Measurements from ENCODE around the gene STKLD1. TPM values are rescaled to one million over a fixed set of nuclear protein-coding genes. Genes with fewer than 3 reads are reported as not detected.

STKLD1 gene
- total and polyA plus RNA-seq, 2 donors, result 0.32 to 1.1 TPM

DNA sequence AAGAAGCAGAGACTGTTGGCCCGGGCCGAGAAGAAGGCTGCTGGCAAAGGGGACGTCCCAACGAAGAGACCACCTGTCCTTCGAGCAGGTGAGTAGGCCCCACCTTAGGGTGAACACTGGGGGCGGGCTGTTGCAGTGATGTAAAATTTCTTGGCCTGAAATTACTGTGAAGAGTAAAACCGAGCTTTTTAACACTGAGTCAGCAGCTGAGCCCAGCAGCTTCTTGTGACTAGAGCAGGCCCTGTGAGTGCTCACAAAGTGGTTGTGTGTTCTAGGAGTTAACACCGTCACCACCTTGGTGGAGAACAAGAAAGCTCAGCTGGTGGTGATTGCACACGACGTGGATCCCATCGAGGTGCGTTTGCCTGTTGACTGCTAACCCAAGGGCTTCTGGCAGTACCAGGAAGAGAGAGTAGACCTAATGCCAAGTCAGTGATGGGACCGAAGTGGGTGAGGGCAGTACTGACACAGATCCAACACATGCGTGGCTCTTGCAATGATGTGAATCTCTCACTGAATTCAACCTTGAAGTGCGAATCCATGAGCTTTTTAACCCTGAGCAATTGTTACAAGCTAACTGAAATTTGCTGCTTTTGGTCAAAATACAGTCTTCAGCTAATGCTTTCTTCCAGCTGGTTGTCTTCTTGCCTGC, 26.1 kb upstream of the STKLD1 start:
- DNase-seq (ENCODE audit: extremely low spot score), result no peak
- WGBS, result 83% methylated on average over 15 of the region's 15 CpGs
- H3K4me3 ChIP-seq (ENCODE audit: low read depth, low read length), result no peak overlapping the region
- H3K27ac ChIP-seq (ENCODE audit: low read depth), result no peak overlapping the region
- peaks cover 8% of the 10 kb centered on the region for H3K36me3 ChIP-seq (ENCODE audit: insufficient read depth)
- no peaks in the 10 kb centered on the region for H3K4me1 ChIP-seq (ENCODE audit: insufficient read depth)

DNA sequence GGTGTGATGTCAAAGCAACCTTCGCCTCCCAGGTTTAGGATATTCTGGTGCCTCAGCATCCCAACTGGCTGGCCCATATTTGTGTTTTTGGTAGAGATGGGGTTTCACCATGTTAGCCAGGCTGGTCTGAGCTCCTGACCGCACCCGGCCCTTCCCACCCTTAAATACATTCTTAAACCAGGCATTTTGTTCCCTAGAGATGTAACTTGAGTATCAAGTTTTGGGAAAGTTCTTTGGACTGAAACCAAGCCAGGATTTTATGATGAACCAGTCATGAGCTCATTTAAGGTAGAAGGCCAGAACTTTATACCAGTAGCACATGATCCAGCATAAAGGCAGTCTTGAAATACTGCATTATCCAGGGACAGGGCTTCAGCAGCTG, 24.6 kb upstream of the STKLD1 start:
- WGBS, result 93% methylated on average over 3 of the region's 3 CpGs
- Histone ChIP-seq H3K4me3 (ENCODE audit: low read depth, low read length) (no peak overlapping the region), H3K4me1 (ENCODE audit: insufficient read depth) (no peaks in the 10 kb centered on the region), H3K36me3 (ENCODE audit: insufficient read depth) (peaks cover 8% of the 10 kb centered on the region), H3K27ac (ENCODE audit: low read depth) (no peak overlapping the region)
- DNase-seq (ENCODE audit: extremely low spot score), result no peak

- H3K27ac ChIP-seq (ENCODE audit: low read depth), result no peak overlapping the region
- no peaks in the 10 kb centered on the region for H3K4me1 ChIP-seq (ENCODE audit: insufficient read depth)
- peaks cover 8% of the 10 kb centered on the region for H3K36me3 ChIP-seq (ENCODE audit: insufficient read depth)
- DNase-seq (ENCODE audit: extremely low spot score), result no peak
- 76% methylated on average over 14 of the region's 14 CpGs for WGBS
- no peak overlapping the region for H3K4me3 ChIP-seq (ENCODE audit: low read depth, low read length)
Measured at GRCh38 chr9:133351908-133352634, 24.1 kb upstream of the STKLD1 start.

DNA sequence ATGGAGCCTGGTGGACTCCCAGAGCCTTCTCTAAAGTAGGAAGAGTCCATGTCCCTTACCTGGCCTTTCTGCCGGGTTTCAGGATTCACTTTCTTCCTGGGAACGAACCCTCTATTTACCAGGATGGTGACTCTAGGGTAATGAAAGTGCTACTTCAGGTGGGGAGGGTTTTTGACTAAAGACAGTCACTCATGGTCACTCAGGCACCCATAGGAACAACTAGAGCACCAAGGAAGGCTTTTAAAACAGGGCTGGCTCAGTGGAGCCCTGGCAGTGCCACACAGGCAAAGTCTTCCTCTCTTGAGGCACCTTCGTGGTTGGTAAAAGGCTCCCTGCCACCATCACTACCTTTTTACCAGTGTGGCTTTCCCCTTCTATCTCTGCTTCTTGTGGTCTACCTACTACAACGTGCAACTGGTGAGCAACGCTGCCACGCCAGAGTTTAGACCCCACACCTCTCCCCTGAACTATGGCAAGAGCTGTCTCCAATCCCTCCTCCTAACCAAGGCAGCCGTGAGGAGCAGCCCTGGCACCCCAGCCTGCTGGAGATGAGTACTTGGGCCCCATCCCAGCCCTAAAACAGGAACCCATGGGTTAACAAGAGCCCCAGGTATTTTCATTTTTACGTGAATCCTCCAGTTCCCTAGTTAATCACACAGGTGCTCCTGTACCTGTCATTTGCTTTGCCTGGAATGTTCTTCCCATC, 23.4 kb upstream of the STKLD1 start:
- Histone ChIP-seq H3K4me3 (ENCODE audit: low read depth, low read length) (no peak overlapping the region), H3K36me3 (ENCODE audit: insufficient read depth) (peaks cover 8% of the 10 kb centered on the region), H3K27ac (ENCODE audit: low read depth) (no peak overlapping the region), H3K4me1 (ENCODE audit: insufficient read depth) (no peaks in the 10 kb centered on the region)
- 73% methylated on average over 8 of the region's 8 CpGs for WGBS
- DNase-seq (ENCODE audit: extremely low spot score), result no peak

DNA sequence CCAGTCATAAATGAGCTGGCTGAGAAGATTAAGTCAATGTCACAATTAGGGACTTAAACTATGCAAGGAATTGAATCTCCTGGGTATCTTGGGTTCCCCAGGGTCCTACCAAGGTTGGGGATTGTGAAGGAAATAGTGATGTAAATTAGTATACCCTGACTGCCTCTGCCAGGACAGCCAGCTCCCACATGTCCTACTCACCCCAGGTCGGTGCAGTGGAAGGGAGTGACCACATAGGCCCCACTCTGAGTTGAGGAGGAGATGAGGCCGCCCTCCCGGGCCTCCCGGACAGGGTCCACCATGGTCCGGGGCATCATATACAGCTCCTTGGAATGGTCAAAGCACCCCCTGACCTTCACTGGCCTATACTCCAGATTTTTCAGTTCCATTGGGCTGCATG, 22.6 kb upstream of the STKLD1 start:
- 80% methylated on average over 5 of the region's 5 CpGs for WGBS
- Histone ChIP-seq H3K27ac (ENCODE audit: low read depth) (no peak overlapping the region), H3K36me3 (ENCODE audit: insufficient read depth) (peaks cover 8% of the 10 kb centered on the region), H3K4me3 (ENCODE audit: low read depth, low read length) (no peak overlapping the region), H3K4me1 (ENCODE audit: insufficient read depth) (no peaks in the 10 kb centered on the region)
- no peak for DNase-seq (ENCODE audit: extremely low spot score)

DNA sequence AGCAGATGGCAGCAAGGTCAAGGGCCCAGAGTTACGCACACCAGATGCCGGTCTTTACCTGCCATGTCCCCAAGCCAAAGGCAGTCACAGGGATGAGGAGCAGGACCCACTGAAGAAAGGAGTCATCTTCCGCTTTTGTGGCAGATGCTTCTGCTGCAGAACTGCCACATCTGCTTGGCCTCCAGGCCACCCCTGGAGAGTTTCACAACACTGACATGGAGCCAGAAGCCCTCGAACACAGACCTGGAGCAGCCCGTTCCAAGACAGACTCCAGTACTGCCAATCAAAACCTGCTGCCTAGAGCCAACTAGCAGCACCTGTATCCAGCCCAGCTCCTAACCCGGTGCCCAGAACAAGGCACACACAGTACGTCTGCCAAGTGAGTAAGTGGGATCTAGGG, 21.4 kb upstream of the STKLD1 start:
- Histone ChIP-seq H3K36me3 (ENCODE audit: insufficient read depth) (peaks cover 8% of the 10 kb centered on the region), H3K4me1 (ENCODE audit: insufficient read depth) (no peaks in the 10 kb centered on the region), H3K4me3 (ENCODE audit: low read depth, low read length) (no peak overlapping the region), H3K27ac (ENCODE audit: low read depth) (no peak overlapping the region)
- DNase-seq (ENCODE audit: extremely low spot score), result no peak
- WGBS, result 88% methylated on average over 7 of the region's 7 CpGs

GRCh38 chr9:133355881-133356357, 20.2 kb upstream of the STKLD1 start:
- H3K4me1 ChIP-seq (ENCODE audit: insufficient read depth), result no peaks in the 10 kb centered on the region
- H3K27ac ChIP-seq (ENCODE audit: low read depth), result no peak overlapping the region
- H3K4me3 ChIP-seq (ENCODE audit: low read depth, low read length), result peak overlapping the region; percentile 95
- no peak for DNase-seq (ENCODE audit: extremely low spot score)
- peaks cover 4% of the 10 kb centered on the region for H3K36me3 ChIP-seq (ENCODE audit: insufficient read depth)
- WGBS, result under 1% methylated on average over 31 of the region's 31 CpGs

- no peaks in the 10 kb centered on the region for H3K4me1 ChIP-seq (ENCODE audit: insufficient read depth)
- WGBS, result under 1% methylated on average over 76 of the region's 78 CpGs
- no peak for DNase-seq (ENCODE audit: extremely low spot score)
- H3K36me3 ChIP-seq (ENCODE audit: insufficient read depth), result peaks cover 4% of the 10 kb centered on the region
- H3K4me3 ChIP-seq (ENCODE audit: low read depth, low read length), result peak within 1 kb of the TSS; percentile 95
- H3K27ac ChIP-seq (ENCODE audit: low read depth), result no peak within 1 kb of the TSS
Measured at GRCh38 chr9:133356391-133357091, 19.6 kb upstream of the STKLD1 start, which contains the start of the genes SURF1 and SURF2. Gene SURF1, minus strand, starts transcription at chr9:133356487. Its CDS starts 34 bp downstream, at chr9:133356453. Gene SURF2, plus strand, starts transcription at chr9:133356550. Its CDS starts 43 bp downstream, at chr9:133356593.

- peaks cover 1% of the 10 kb centered on the region for H3K36me3 ChIP-seq (ENCODE audit: insufficient read depth)
- 83% methylated on average over 14 of the region's 14 CpGs for WGBS
- H3K27ac ChIP-seq (ENCODE audit: low read depth), result no peak overlapping the region
- H3K4me1 ChIP-seq (ENCODE audit: insufficient read depth), result no peaks in the 10 kb centered on the region
- H3K4me3 ChIP-seq (ENCODE audit: low read depth, low read length), result no peak overlapping the region
- DNase-seq (ENCODE audit: extremely low spot score), result no peak
Measured at GRCh38 chr9:133357656-133358055, 18.5 kb upstream of the STKLD1 start.

GRCh38 chr9:133359399-133360175, 16.6 kb upstream of the STKLD1 start:
- H3K4me3 ChIP-seq (ENCODE audit: low read depth, low read length), result no peak overlapping the region
- H3K27ac ChIP-seq (ENCODE audit: low read depth), result no peak overlapping the region
- DNase-seq (ENCODE audit: extremely low spot score), result no peak
- WGBS, result 54% methylated on average over 20 of the region's 20 CpGs
- H3K4me1 ChIP-seq (ENCODE audit: insufficient read depth), result no peaks in the 10 kb centered on the region
- no peaks in the 10 kb centered on the region for H3K36me3 ChIP-seq (ENCODE audit: insufficient read depth)

DNA sequence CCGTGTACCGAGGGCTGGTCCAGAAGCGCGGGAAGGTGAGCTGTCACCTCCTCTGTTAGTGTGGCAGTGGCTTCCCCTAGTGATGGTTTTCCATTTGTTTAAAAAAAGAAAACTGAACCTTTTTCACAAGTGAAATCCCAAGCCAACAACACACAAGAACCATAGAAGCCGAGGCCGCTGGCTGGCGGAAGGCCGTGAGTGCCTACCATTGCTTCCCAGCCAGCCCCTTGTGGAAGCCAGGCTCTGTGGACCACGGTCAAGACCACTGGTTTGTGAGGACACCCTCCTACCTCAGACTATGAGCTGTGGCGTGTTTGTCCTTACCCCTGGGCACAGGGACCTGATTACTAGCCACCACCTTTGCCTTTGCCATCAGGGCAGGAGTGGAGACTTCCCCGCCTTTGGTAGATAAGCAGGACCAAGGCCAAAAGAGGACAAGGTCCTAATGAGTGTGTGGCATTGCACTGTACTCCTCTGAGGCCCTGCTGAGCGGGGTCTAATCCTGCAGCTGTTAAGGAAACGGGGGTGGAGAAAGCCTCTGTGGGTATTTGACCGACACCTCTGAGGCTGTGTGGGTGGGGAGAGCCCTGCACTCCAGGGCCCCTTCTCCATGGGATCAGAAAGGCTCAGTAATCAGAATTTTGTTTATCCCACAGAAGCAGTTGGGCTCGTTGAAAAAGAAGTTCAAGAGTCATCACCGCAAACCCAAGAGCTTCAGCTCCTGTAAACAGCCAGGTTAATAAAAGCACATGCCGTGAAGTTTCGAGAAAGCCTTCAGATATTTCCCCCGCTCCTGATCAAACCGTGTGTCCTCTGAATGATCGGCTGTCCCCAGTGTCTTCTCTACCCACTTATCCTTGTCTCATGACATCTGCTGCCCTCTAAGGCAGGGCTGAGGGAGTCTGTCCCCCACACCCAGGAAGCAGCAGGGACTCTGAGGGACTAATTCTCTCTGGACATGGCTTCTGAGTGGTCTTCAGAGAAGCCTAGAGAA, 15.5 kb upstream of the STKLD1 start:
- no peak for DNase-seq (ENCODE audit: extremely low spot score)
- Histone ChIP-seq H3K4me3 (ENCODE audit: low read depth, low read length) (no peak overlapping the region), H3K36me3 (ENCODE audit: insufficient read depth) (no peaks in the 10 kb centered on the region), H3K27ac (ENCODE audit: low read depth) (no peak overlapping the region), H3K4me1 (ENCODE audit: insufficient read depth) (no peaks in the 10 kb centered on the region)
- 75% methylated on average over 21 of the region's 21 CpGs for WGBS
